Measurements from ENCODE around the gene KRTAP1-5.
"Not testable (repeated sequence)": the region's sequence is repeated elsewhere in the genome, so short reads cannot be mapped to it uniquely, and the experiment has no call there.

Gene KRTAP1-5

DNA sequence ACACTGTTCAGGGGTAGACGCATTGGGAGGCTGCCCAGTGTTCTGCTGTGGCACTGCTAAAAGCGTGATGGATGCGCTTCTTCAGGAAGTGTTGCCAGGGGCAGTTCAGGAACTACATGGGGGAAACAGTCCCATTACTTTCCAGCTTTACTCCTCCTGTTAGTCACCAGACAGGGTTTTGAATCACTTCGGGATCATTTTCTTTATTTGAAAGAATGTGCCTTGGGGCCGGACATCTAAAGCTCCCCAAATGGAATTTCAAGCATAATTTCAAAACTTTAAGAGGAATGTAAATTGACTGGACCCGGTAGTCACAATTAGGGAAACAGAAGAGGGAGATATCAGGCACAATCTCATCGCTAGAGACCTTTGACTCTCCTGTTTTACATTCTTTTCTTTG lies 21.4 kb upstream of the KRTAP1-5 start:
- DNase-seq (ENCODE audit: low spot score), result no peak

DNA sequence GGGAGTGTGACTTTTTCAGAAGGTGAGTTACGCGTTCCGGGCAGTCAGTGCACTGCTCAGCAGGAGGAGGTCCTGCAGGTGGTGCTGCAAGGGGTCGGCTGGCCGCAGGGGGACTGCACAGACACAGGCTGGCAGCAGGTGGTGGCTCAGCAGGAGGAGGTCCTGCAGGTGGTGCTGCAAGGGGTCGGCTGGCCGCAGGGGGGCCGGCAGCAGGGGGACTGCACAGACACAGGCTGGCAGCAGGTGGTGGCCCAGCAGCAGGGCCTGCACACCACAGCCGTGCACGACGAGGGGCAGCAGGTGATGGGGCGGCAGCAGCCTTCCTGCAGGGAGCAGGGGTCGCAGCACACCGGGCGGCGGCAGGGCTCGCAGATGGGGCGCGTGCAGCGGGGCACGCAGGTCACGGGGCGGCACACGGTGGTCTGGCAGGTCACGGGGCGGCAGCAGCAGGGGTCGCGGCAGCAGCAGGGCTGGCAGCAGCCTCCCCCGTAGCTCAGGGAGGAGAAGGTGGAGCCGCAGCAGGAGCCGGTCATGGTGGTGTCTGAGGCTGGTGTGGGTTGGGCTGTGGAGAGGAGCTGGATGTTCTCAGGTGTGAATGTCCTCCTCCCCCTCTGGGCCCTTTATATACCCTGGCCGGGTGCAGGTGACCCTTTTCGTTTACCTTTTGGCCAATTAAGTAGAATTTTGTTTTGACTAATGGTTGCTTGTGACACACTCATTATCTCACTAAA lies 19.9 kb upstream of the KRTAP1-5 start, which contains the start of gene KRTAP2-1:
Gene KRTAP2-1, minus strand, starts transcription at position 582 of the 731 bp plus-strand sequence. Its CDS starts 49 bp downstream, at position 533.
- DNase-seq (ENCODE audit: low spot score), result not testable (repeated sequence)

DNA sequence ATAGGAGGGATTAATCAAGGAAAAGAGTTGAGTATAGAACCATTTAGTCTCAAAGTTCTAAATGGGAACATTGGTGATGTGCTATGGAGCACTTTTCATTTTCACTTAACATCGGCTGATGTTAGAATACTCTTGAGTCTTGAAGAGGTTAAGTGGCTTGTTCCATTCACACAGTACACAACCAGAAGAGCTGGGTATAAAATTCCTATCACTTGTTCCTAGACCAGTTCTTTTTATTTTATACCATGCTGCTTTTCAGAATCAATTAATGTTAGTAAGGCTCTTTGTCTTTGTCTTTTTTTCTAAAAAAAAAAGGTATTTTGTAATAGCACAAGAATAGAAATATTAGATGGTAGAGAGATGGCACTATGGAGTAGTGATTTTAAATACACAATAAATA lies 15.9 kb upstream of the KRTAP1-5 start:
- no peak for DNase-seq (ENCODE audit: low spot score)

DNA sequence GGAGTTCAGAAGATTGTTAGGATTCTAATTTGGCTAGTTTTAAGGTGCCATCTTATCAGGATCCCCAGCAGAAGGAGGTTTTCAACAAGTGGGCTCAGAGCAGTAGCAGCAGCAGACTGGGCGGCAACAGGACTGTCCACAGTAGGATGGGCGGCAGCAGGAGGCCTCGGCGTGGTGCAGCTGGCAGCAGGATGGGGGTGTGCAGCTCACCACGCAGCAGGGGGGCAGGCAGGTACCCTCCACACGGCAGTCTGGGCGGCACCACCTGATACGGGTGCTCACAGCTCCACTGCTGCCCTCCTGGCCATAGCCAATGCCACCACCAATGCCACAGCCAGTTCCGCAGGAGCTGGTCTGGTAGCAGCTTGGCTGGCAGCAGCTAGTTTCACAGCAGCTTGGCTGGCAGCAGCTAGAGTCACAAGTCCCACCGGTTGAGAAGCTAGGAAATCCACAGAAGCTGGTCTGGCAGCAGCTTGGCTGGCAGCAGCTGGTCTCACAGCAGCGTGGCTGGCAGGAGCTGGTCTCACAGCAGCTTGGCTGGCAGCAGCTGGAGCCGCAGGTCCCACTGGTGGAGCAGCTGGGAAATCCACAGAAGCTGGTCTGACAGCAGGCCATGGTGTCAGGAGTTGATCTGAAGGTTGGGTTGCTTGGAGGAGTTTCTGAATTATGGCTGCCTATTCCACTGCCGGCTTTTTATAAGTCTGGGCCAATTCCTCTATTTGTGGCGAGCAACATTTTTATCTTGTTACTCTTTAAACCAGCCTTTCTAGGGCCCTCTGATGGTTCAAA lies 14.0 kb upstream of the KRTAP1-5 start, which contains the start of gene KRTAP1-1:
Gene KRTAP1-1, minus strand, starts transcription at position 668 of the 789 bp plus-strand sequence. Its CDS starts 53 bp downstream, at position 615.
- not testable (repeated sequence) for DNase-seq (ENCODE audit: low spot score)

DNA sequence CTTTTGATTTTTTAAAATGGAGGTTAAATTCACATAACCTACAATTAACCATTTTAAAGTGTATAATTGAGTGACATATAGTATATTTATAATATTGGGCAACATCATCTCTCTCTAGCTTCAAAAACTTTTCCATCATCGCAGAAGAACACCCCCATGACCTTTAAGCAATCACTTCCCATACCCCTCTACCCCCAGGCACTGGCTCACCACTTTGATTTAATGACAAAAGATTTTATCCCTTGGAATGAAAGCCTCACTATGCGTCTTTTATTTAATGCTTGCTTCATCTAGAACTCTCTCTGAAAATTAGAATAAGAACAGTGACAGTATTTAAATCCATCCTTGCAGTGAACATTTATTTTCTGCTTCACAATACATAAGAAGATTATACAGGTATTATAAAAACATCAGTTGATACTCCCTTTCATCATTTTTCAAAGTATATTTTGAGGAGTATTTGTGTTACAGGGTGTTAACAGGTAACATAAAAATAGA lies 10.9 kb upstream of the KRTAP1-5 start:
- DNase-seq (ENCODE audit: low spot score), result no peak

DNA sequence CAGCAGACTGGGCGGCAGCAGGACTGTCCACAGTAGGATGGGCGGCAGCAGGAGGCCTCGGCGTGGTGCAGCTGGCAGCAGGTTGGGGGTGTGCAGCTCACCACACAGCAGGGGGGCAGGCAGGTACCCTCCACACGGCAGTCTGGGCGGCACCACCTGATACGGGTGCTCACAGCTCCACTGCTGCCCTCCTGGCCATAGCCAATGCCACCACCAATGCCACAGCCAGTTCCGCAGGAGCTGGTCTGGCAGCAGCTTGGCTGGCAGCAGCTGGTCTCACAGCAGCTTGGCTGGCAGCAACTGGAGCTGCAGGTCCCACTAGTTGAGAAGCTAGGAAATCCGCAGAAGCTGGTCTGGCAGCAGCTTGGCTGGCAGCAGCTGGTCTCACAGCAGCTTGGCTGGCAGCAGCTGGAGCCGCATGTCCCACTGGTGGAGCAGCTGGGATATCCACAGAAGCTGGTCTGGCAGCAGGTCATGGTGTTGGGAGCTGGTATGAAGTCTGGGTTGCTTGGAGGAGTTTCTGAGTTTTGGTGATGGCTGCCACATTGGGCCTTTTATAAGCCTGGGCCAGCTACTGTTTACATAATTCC lies 7.4 kb upstream of the KRTAP1-5 start, which contains the start of gene KRTAP1-3:
Gene KRTAP1-3, minus strand, starts transcription at position 529 of the 590 bp plus-strand sequence. Its CDS starts 53 bp downstream, at position 476.
- not testable (repeated sequence) for DNase-seq (ENCODE audit: low spot score)

DNA sequence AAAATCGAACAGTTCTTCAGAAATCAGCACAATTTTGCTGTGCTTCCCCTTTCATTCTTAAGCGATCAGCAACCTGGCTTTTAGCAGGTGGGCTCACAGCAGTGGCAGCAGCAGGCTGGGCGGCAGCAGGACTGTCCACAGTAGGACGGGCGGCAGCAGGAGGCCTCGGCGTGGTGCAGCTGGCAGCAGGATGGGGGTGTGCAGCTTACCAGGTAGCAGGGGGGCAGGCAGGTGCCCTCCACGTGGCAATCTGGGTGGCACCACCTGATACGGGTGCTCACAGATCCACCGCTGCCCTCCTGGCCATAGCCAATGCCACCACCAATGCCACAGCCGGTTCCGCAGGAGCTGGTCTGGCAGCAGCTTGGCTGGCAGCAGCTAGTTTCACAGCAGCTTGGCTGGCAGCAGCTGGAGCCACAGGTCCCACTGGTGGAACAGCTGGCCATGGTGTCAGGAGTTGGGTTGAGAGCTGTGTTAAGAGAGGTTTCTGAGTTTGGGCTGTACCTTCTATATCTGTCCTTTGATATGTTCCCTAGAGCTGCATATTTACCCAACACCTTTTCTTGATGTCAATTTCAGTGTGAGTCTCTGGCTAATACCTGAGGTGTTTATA lies 2.7 kb upstream of the KRTAP1-5 start, which contains the start of gene KRTAP1-4:
Gene KRTAP1-4, minus strand, starts transcription at position 563 of the 613 bp plus-strand sequence. Its CDS starts 117 bp downstream, at position 446.
- DNase-seq (ENCODE audit: low spot score), result no peak

DNA sequence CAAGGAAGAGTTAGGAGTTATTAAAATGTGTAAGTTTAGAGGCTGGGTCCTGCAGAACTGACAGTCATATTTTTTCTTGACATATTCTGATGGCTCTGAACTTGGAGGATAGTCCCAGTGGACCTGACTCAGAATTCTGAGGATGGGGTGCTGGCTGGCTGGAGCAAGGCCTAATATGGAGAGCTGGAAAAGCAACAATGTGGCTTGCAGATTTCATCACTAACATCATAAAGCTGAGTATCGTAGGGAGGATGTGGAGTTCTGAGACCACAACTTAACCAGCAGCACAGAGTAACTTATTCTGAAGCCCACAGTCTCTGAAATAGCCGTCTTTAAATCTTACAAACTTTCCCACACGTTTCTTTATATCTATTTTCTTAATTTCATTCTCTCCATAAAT lies 2.3 kb downstream of the KRTAP1-5 start:
- no peak for DNase-seq (ENCODE audit: low spot score)

DNA sequence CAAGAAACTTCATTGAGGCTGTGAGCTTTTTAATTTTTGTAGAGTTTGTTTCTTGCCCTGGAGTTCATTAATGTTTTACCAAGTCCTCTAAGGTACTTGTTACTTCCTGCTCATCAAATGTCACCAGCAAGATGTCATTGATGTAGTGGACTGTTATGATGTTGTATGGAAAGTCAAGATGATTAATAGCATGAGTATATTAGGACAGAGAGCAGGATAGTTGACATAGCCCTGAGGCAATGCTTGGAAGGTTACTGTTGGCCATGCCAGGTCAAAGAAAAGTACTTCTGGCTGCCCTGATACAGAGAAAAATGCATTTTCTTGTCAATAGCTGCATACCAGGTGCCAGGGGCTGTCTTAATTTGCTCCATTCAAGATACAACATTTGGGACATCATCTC lies 6.7 kb downstream of the KRTAP1-5 start:
- DNase-seq (ENCODE audit: low spot score), result no peak

DNA sequence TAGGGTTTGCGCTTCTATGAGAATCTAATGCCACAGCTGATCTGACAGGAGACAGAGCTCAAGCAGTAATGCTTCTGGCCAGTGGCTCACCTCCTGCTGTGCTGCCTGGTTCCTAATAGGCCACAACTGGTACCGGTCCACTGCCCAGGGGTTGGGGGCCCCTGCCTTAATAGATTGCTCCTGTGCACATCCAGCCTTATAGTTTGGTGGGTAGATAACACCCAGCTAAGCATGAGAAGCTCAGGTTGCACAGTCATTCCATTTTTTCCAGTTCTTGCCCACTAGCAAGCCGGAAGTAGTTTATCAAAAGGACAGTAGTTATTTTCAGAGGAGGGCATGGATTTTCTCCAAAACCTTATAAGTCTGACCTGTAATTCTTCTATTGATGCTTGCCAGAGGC lies 7.6 kb downstream of the KRTAP1-5 start:
- DNase-seq (ENCODE audit: low spot score), result no peak

DNA sequence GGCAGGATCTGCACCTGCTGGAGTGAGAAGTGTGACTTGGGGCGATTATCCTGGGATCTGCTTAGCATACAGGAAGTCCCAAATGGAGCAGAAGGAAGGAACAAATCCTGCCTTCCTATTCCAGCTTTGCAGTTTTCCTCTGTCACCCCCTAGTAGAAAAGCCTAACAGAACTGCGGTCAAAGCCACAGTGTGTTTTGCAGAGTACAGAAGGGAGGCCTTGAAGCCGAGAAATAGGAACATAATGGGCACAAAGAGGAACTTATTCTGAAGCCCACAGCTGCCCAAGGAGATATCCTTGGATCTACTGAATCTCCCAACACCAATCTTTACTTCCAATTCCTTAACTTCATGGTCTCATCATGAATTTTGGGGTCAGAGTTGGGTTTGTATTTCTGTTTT lies 8.5 kb downstream of the KRTAP1-5 start:
- DNase-seq (ENCODE audit: low spot score), result no peak

DNA sequence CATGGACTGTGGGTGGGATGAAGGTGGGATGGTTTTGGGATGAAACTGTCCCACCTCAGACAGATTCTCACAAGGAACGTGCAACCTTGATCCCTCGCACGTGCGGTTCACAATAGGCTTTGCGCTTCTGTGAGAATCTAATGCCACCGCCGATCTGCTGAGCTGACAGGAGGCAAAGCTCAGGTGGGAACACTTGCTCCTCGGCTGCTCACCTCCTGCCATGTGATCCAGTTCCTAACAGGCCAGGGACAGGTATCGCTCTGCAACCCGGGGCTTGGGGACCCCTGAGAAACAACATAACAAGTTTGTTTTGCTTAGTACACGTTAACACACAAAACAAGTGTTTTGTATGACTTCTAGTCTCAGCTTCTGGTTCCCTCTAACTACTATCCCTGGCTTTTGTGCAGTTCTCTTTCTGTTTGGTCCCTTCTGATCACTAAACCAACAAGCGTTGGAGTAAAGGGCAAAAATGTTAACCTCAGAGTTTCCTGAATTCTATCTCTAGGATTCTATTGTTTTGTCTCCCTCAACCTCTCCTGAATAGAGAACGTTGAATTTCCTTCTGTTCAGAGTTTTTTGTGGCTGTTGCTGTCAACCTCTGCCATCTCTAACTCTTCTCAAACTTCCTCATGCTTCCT lies 10.3 kb downstream of the KRTAP1-5 start:
- no peak for DNase-seq (ENCODE audit: low spot score)

DNA sequence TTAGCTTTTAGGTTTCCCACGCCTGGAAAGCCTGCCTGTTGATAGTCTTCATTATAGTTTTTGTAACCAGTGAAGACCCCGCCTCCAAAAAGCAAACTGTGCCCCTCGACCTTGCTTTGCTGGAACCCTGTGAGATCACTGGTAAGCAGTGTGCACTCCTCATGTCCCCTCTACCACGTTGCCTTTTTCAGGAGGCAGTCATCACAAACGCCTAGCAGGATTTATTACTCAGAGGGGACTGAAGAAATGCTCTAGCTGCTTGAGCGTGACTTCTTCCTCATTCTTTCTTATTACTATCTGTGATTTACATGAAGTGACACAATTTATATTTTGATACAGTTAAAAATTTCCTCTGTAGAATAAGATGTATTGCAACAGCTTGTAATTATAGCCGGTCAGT lies 11.6 kb downstream of the KRTAP1-5 start:
- no peak for DNase-seq (ENCODE audit: low spot score)

DNA sequence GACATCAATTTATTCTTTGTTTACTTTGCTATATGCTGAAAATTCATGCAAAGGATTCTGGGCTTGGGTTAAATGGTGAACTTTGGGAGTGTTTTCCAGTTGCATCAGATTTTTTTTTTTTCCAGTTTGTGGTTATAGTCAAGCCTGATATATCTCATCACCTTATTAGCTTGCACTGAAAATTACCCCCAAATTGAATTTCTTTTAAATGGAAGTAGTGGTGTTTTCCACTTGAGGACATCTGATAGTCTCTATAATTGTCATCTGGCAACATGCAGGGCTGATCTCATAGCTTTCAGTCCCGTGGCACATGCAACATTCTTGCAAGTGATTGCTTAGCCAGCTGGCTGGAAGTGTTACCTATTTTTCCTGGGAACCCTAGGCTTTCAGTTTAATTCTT lies 13.4 kb downstream of the KRTAP1-5 start:
- DNase-seq (ENCODE audit: low spot score), result no peak

DNA sequence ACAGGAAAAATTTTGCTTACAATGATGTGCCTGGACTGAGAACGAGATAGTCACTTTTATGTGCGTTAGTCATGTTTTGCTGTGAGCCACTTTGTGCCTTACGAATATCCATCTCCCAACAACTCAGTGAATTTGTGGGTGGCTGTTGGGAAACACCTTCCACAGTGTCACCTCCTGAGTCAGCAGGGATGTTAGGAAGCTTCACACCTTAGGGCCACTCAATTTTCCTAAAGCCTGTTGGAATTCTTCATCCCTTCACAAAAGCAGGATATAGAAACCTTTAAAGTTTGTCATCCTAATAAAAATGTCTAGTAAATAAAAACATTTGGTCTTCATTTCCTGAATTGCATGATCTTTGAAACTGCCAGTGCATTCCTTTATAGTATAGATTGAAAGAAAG lies 13.8 kb downstream of the KRTAP1-5 start:
- DNase-seq (ENCODE audit: low spot score), result no peak

DNA sequence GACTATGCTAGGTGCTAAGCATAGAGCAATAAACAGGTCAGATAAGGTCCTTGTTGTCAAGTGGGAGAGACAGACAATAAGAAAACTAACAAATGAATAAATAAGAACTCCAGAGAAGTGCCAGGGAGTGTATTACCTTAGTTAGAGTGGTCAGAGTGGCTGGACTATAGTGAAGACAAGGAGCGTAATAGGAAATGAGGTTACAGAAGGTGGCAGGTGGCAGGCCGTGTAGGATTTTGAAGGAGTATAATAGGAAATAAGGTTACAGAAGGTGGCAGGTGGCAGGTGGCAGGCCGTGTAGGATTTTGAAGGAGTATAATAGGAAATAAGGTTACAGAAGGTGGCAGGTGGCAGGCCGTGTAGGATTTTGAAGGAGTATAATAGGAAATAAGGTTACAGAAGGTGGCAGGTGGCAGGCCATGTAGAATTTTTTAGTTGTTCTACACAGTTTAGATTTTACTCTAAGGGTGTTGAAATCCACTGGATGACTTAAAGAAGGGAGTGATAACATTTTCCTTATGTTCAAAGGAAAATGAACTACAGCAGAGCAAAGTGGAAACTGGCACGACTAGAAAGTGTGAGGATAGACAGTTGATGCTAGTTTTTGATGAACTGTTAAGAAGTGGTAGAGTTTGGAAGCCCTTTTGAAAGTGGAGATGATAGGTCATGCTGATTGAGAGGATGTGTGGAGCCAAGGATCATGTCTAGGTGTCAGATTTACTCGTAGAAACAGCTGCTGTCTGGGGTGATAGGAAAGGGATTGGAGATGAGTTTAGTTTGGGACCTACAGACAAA lies 14.5 kb downstream of the KRTAP1-5 start:
- DNase-seq (ENCODE audit: low spot score), result no peak

DNA sequence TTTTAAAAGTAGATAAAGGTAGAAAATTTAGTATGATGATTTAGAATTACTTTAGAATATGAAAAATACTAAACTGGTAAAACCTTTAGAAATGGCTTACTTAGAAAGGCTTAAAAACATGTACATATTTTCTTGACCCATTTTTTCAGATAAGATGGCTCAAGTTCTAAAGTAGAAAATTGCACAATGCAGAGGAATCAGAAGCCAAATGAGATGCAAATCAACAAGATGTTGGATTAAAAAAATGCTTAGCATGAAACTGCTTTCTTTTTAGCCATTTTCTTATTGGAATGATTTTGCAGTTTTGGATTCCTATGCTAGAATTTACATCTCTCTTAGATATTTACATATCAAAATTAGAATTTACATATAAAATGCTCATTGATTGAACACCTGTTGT lies 16.6 kb downstream of the KRTAP1-5 start:
- no peak for DNase-seq (ENCODE audit: low spot score)

DNA sequence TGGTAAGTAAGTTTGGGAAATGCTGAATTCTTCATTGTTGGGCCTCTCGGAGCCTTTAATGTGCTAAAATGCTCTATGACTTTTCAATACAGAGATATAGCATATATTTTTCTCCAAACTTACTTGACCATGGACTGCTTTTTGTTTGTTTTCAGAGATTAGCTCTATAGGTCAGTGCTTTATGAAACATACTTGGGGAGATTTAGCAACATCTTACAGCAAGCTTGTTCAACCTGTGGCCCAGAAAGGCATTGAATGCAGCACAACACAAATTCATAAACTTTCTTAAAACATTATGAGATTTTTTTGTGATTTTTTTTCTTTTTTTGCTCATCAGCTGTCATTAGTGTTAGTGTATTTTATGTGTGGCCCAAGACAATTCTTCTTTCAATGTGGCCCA lies 17.1 kb downstream of the KRTAP1-5 start:
- DNase-seq (ENCODE audit: low spot score), result no peak

DNA sequence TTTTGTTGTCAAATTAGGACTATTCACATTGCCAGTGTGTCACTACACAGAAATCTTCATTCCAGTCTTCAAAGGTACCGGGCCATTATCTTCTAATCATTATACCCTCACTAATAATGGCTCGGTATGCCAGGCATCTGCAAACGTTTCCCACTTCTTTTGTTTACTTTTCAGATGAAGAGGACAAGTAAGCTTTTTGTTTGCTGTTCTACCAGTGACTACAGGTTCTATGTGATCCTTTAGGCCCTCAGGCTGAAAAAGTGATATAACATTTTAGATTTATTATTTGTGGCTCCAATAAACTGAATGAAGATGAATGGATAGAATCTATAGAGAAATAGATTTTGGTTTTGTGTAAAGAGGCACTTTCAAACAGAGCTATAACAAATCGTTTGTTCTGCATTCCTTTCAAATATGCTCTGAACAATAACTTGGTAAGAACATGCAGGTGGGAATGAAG lies 17.7 kb downstream of the KRTAP1-5 start:
- no peak for DNase-seq (ENCODE audit: low spot score)

DNA sequence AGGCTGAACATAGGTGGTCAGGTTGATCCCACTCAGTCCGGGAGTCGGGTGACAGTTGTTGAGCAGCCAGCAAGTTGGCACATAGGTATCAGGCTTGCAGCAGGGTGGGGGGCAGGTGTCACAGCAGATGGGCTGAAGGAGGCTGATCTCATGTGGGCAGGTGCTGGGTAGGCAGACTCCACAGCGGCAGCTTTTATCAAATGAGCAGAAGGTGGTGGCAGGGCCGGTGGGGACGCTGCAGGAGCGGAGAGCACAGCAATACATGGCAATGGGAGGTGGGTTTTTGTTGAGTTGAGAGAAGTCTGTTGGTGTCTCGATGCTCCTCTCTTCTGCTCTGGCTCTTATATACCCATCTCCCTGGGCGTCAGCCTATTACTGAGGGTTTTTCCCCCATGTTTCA lies 18.2 kb downstream of the KRTAP1-5 start, which contains the start of gene KRTAP3-1:
Gene KRTAP3-1, minus strand, starts transcription at position 318 of the 400 bp plus-strand sequence. Its CDS starts 54 bp downstream, at position 264.
- DNase-seq (ENCODE audit: low spot score), result no peak

All from activated CD4-positive, alpha-beta T cell treated with anti-CD3 and anti-CD28 coated beads, Interleukin-2, Interleukin-4, amounts not matched to agents 100 ng/mL and 50 ng/mL, durations not matched to agents 16 hours and 8 hours (primary cell).